Skin epidermis (tissue), 12 donors: ENCODE results near the gene ACOXL.
A peak's percentile ranks its signal among the peaks of the same experiment; 100 is the strongest.

Experiments used
- H3K27ac ChIP-seq, 21 experiments: fragments of 200-600 bp; sonication (generic) in 11 of 21; one replicate each; pipeline ENCODE4 v1.5.0; 2020; ENCODE audit warnings: mild to moderate bottlenecking in 3 of 21, inconsistent platforms in 2 of 21, moderate library complexity in 2 of 21
- H3K4me3 ChIP-seq, 7 experiments: fragments of 200-600 bp; sonication (generic) in 2 of 7; one replicate each; pipeline ENCODE4 v1.5.0; 2020; ENCODE audit warnings: inconsistent platforms in 2 of 7, mild to moderate bottlenecking in 2 of 7, moderate library complexity in 1 of 7

Gene ACOXL

GRCh38 chr2:111108745-111109271 is 376.4 kb downstream of the ACOXL start:
- no peak overlapping the region for H3K27ac ChIP-seq
- H3K4me3 ChIP-seq, result no peak overlapping the region

GRCh38 chr2:111111101-111111755 is 378.9 kb downstream of the ACOXL start:
- no peak overlapping the region for H3K4me3 ChIP-seq
- no peak overlapping the region for H3K27ac ChIP-seq

- Histone ChIP-seq H3K27ac (no peak overlapping the region), H3K4me3 (no peak overlapping the region)
Measured at GRCh38 chr2:111113838-111114237, 381.5 kb downstream of the ACOXL start.

GRCh38 chr2:111116011-111116746 is 383.8 kb downstream of the ACOXL start:
- Histone ChIP-seq H3K4me3 (no peak overlapping the region), H3K27ac (no peak overlapping the region)

GRCh38 chr2:111116843-111117597 is 384.6 kb downstream of the ACOXL start:
- H3K27ac ChIP-seq, result peak overlapping the region in 1 of 21 experiments; percentile 27

GRCh38 chr2:111117598-111118480 is 385.5 kb downstream of the ACOXL start:
- Histone ChIP-seq H3K27ac (peak overlapping the region in 8 of 21 experiments; percentile 0 to 62 (median 26)), H3K4me3 (peak overlapping the region; percentile 28 to 84 (median 46))

More at GRCh38 chr2:111116843-111117597, 384.6 kb downstream of the ACOXL start:
- peak overlapping the region; percentile 21 to 84 (median 34) for H3K4me3 ChIP-seq

- H3K27ac ChIP-seq, result peak overlapping the region in 8 of 21 experiments; percentile 0 to 62 (median 26)
- peak overlapping the region; percentile 28 to 84 (median 46) for H3K4me3 ChIP-seq
Measured at GRCh38 chr2:111118481-111118980, 386.2 kb downstream of the ACOXL start.

GRCh38 chr2:111118981-111119821 is 386.8 kb downstream of the ACOXL start:
- peak overlapping the region in 1 of 21 experiments; percentile 26 for H3K27ac ChIP-seq

GRCh38 chr2:111119822-111120252 is 387.5 kb downstream of the ACOXL start:
- peak overlapping the region; percentile 67 to 90 (median 83) for H3K4me3 ChIP-seq
- H3K27ac ChIP-seq, result peak overlapping the region in 15 of 21 experiments; percentile 32 to 89 (median 66)

More at GRCh38 chr2:111118981-111119821, 386.8 kb downstream of the ACOXL start:
- peak overlapping the region; percentile 28 to 90 (median 83) for H3K4me3 ChIP-seq

GRCh38 chr2:111120253-111121027 is 388.1 kb downstream of the ACOXL start, which contains the start of gene BCL2L11:
BCL2L11 (plus strand) TSS chr2:111120914; CDS start chr2:111123746, 2,832 bp downstream.
- Histone ChIP-seq H3K4me3 (peak within 1 kb of the TSS; percentile 67 to 90 (median 83)), H3K27ac (peak within 1 kb of the TSS; percentile 39 to 89 (median 76))

- Histone ChIP-seq H3K27ac (peak overlapping the region; percentile 9 to 85 (median 75)), H3K4me3 (peak overlapping the region; percentile 67 to 90 (median 83))
Measured at GRCh38 chr2:111121028-111121827, 388.9 kb downstream of the ACOXL start.

GRCh38 chr2:111121828-111122630 is 389.7 kb downstream of the ACOXL start:
- Histone ChIP-seq H3K27ac (peak overlapping the region in 20 of 21 experiments; percentile 25 to 85 (median 76)), H3K4me3 (peak overlapping the region; percentile 67 to 90 (median 83))

- peak overlapping the region; percentile 67 to 90 (median 83) for H3K4me3 ChIP-seq
- peak overlapping the region; percentile 51 to 89 (median 78) for H3K27ac ChIP-seq
Measured at GRCh38 chr2:111122631-111123421, 390.5 kb downstream of the ACOXL start.

- peak overlapping the region in 2 of 7 experiments; percentile 74 to 90 for H3K4me3 ChIP-seq
- H3K27ac ChIP-seq, result peak overlapping the region in 1 of 21 experiments; percentile 72
Measured at GRCh38 chr2:111123751-111124150, 391.4 kb downstream of the ACOXL start.
